Endothelial cell of umbilical vein (primary cell): ENCODE measurements around the gene SATB2. TPM values are rescaled to one million over a fixed set of nuclear protein-coding genes. Genes with fewer than 3 reads are reported as not detected.

ENCODE experiments used
- BruUV-seq: library from RNA; stranded (reverse); fragments of 400-500 nt; replicated peaks from 2 replicates; lab custom pipeline; 2021; lab: Mats Ljungman, UMichigan
- CTCF ChIA-PET: fragments of 300-600, 350-600 bp; sonication (Branson Sonifier 250); formaldehyde crosslinking; loops from one replicate; lab custom pipeline; 2021; ENCODE audit warnings: antibody characterized with exemption, inconsistent platforms; lab: Charles Lee
- POLR2A ChIA-PET: fragments of 300-600, 350-600 bp; sonication (Branson Sonifier 250); formaldehyde crosslinking; loops from one replicate; lab custom pipeline; 2021; ENCODE audit warnings: antibody characterized with exemption, inconsistent platforms; lab: Charles Lee
- DNase-seq: peaks from one replicate; pipeline ENCODE4 v3.0.0-alpha.2; 2011; ENCODE audit warnings: low read depth, low spot score
- FAIRE-seq: peaks from 2 replicates; lab custom pipeline; 2011; peaks lifted over from hg19 to GRCh38; lab: Jason Lieb, UNC
- H2AFZ ChIP-seq: 2 replicates; pipeline ENCODE4 v1.6.0; 2012; ENCODE audit warnings: low read depth, low read length, control low read depth, inconsistent platforms
- H3K27ac ChIP-seq: 2 replicates; pipeline ENCODE4 v1.5.1; 2011; ENCODE audit warnings: low read depth, mild to moderate bottlenecking, control low read depth, low read length, moderate library complexity; ENCODE audit not compliant: insufficient read depth
- H3K27me3 ChIP-seq, 2 experiments: 2 replicates each; pipeline versions ENCODE4 v1.6.0 to v1.6.1; 2011; ENCODE audit warnings: low read length in 2 of 2, mixed read lengths in 1 of 2; ENCODE audit not compliant: control insufficient read depth in 2 of 2, insufficient read depth in 2 of 2
- H3K36me3 ChIP-seq, 2 experiments: 2 replicates in 1 of 2; 3 replicates in 1 of 2; pipeline ENCODE4 v1.5.1; 2011; ENCODE audit warnings: low read length in 2 of 2, mild to moderate bottlenecking in 1 of 2, moderate library complexity in 1 of 2; ENCODE audit not compliant: control insufficient read depth in 2 of 2, insufficient read depth in 2 of 2; ENCODE audit errors: extremely low read depth in 1 of 2
- H3K4me1 ChIP-seq: 3 replicates; pipeline ENCODE4 v1.5.1; 2011; ENCODE audit warnings: mild to moderate bottlenecking, low read length; ENCODE audit not compliant: control insufficient read depth, insufficient read depth; ENCODE audit errors: extremely low read depth
- H3K4me2 ChIP-seq: 2 replicates; pipeline ENCODE4 v1.6.1; 2011; ENCODE audit warnings: low read length, control low read depth, mixed read lengths; ENCODE audit not compliant: insufficient read depth
- H3K4me3 ChIP-seq, 3 experiments: fragments of 200-600 bp in 1 of 3; sonication (generic), shearing (Covaris generic) in 1 of 3; replicated peaks in 1 of 3; 2 replicates each; pipeline ENCODE4 v1.5.1; 2011 to 2016; ENCODE audit warnings: control low read depth in 3 of 3, low read length in 3 of 3, mild to moderate bottlenecking in 2 of 3, inconsistent platforms in 1 of 3, low read depth in 1 of 3, moderate library complexity in 1 of 3; ENCODE audit not compliant: insufficient read depth in 1 of 3
- H3K79me2 ChIP-seq: 2 replicates; pipeline ENCODE4 v1.6.0; 2012; ENCODE audit warnings: low read length, inconsistent platforms; ENCODE audit not compliant: control insufficient read depth, insufficient read depth
- H3K9ac ChIP-seq: replicated peaks from 2 replicates; pipeline ENCODE3; 2011; ENCODE audit warnings: low read length, control low read depth; ENCODE audit not compliant: insufficient read depth; ENCODE audit errors: extremely low read depth
- H3K9me1 ChIP-seq: replicated peaks from 3 replicates; pipeline ENCODE4 v1.6.0; 2011; ENCODE audit warnings: mild to moderate bottlenecking, low read length; ENCODE audit not compliant: control insufficient read depth, insufficient read depth; ENCODE audit errors: extremely low read depth
- H3K9me3 ChIP-seq: replicated peaks from 2 replicates; pipeline ENCODE4 v1.5.1; 2012; ENCODE audit warnings: low read length, inconsistent platforms; ENCODE audit not compliant: control insufficient read depth, insufficient read depth
- H4K20me1 ChIP-seq: replicated peaks from 2 replicates; pipeline ENCODE3; 2011; ENCODE audit warnings: mild to moderate bottlenecking, low read length; ENCODE audit not compliant: control insufficient read depth, insufficient read depth; ENCODE audit errors: extremely low read depth
- CTCF ChIP-seq, 2 donors: IDR thresholded peaks; 1 replicate in 1 of 2; 2 replicates in 1 of 2; pipeline ENCODE4 v1.5.1; 2011; ENCODE audit warnings: low read length in 2 of 2, mild to moderate bottlenecking in 2 of 2, moderate library complexity in 2 of 2, control low read depth in 1 of 2, inconsistent platforms in 1 of 2, low read depth in 1 of 2; ENCODE audit not compliant: insufficient read depth in 1 of 2; ENCODE audit errors: extremely low read depth in 1 of 2
- EZH2 ChIP-seq: IDR thresholded peaks from 2 replicates; pipeline ENCODE4 v1.6.1; 2012; ENCODE audit warnings: borderline replicate concordance, low read depth, mild to moderate bottlenecking, moderate library complexity, low read length, inconsistent platforms; ENCODE audit not compliant: severe bottlenecking
- FOS ChIP-seq: IDR thresholded peaks from 2 replicates; pipeline ENCODE4 v1.6.1; 2011; ENCODE audit warnings: mild to moderate bottlenecking, low read length, moderate library complexity, borderline replicate concordance; ENCODE audit not compliant: insufficient read depth
- GATA2 ChIP-seq: IDR thresholded peaks from 2 replicates; pipeline ENCODE4 v1.7.0; 2011; ENCODE audit warnings: low read depth, mild to moderate bottlenecking, moderate library complexity, mixed read lengths, low read length; ENCODE audit not compliant: insufficient read length, insufficient read depth
- JUN ChIP-seq: IDR thresholded peaks from 2 replicates; pipeline ENCODE4 v1.6.1; 2011; ENCODE audit warnings: borderline replicate concordance, low read depth; ENCODE audit not compliant: insufficient read length, insufficient read depth
- MAX ChIP-seq: IDR thresholded peaks from 2 replicates; pipeline ENCODE4 v1.6.1; 2011; ENCODE audit not compliant: insufficient read depth, insufficient read length
- MYC ChIP-seq: IDR thresholded peaks from one replicate; pipeline ENCODE4 v1.6.1; 2011; ENCODE audit warnings: mild to moderate bottlenecking, low read depth, low read length
- POLR2A ChIP-seq: IDR thresholded peaks from 2 replicates; pipeline ENCODE4 v1.6.1; 2012; ENCODE audit warnings: low read depth, mild to moderate bottlenecking, control low read depth, low read length
- POLR2AphosphoS5 ChIP-seq: IDR thresholded peaks from 2 replicates; pipeline ENCODE4 v1.6.1; 2012; ENCODE audit warnings: low read depth, mild to moderate bottlenecking, control low read depth, low read length, moderate library complexity; ENCODE audit not compliant: insufficient read depth
- dilution Hi-C: fragments of 300-500 bp; cut with MboI; formaldehyde crosslinking; loops from one replicate; pipeline ENCODE4 v1.15.0; 2019; ENCODE audit warnings: low sequenced_read_pairs; ENCODE audit not compliant: extremely low pct_ligation_motif_present
- intact Hi-C: fragments of 100-400 bp; cut with micrococcal nuclease; formaldehyde crosslinking; loops from one replicate; pipeline ENCODE4 v1.10.0; 2022
- polyA plus RNA-seq, 4 experiments: library from polyadenylated mRNA; depleted of rRNA in 3 of 4; stranded (reverse) in 3 of 4; unstranded in 1 of 4; fragments of >200 nt; gene quantifications; 2 replicates each; pipeline versions ENCODE4 v1.2.1 to v1.2.3, GENCODE V29; 2011 to 2012; ENCODE audit warnings: missing spikeins in 1 of 4
- total RNA-seq: library from RNA; stranded (reverse); gene quantifications from 2 replicates; pipeline ENCODE4 v1.2.3, GENCODE V29; 2021

The SATB2 gene
- total and polyA plus RNA-seq, 2 donors (not counting 3 experiments of a cell fraction or from before 2014, with no cell fraction given), result 0.47 to 1.1 TPM

- H3K36me3 ChIP-seq, result no peaks in the 10 kb centered on the region
- CTCF ChIA-PET, result interaction anchor here (0.7 kb wide), 1 partner anchor 61 kb away, joined by 3 read pairs; no protein-coding TSS in a partner anchor
- no peak overlapping the region for H3K4me3 ChIP-seq
- POLR2A ChIA-PET, result no interaction called here
- peaks cover 0 to 2% of the 10 kb centered on the region in 2 experiments for H3K27me3 ChIP-seq
- dilution Hi-C loops, result no loop called here
- peaks cover 8% of the 10 kb centered on the region for H3K4me1 ChIP-seq
- no peaks in the 10 kb centered on the region for H3K79me2 ChIP-seq
- BruUV-seq, result no TSS peak
- FAIRE-seq, result no peak
- DNase-seq, result no peak
- no peak overlapping the region for H2AFZ ChIP-seq
- no peak overlapping the region for H3K9ac ChIP-seq
- no peak for TF ChIP-seq FOS
- no peak for TF ChIP-seq EZH2
- TF ChIP-seq POLR2AphosphoS5, result no peak
- TF ChIP-seq GATA2, result no peak
- TF ChIP-seq POLR2A, result no peak
- TF ChIP-seq JUN, result no peak
- no peak for TF ChIP-seq MAX
- no peak for TF ChIP-seq MYC
- no peaks in the 10 kb centered on the region for H4K20me1 ChIP-seq
- intact Hi-C loops, result no loop called here
- H3K9me3 ChIP-seq, result no peaks in the 10 kb centered on the region
- no peaks in the 10 kb centered on the region for H3K9me1 ChIP-seq
- no peak overlapping the region for H3K27ac ChIP-seq
- no peak overlapping the region for H3K4me2 ChIP-seq
These were observed 29.4 kb downstream of the SATB2 start for GRCh38 chr2:199428291-199428690.

- dilution Hi-C loops, result no loop called here
- Histone ChIP-seq H3K4me3 (no peak overlapping the region), H2AFZ (no peak overlapping the region), H3K9ac (no peak overlapping the region), H3K4me1 (no peaks in the 10 kb centered on the region), H3K9me1 (no peaks in the 10 kb centered on the region), H3K79me2 (no peaks in the 10 kb centered on the region), H3K9me3 (no peaks in the 10 kb centered on the region), H4K20me1 (no peaks in the 10 kb centered on the region), H3K36me3 (no peaks in the 10 kb centered on the region), H3K4me2 (no peak overlapping the region), H3K27me3 (peaks cover 0 to 2% of the 10 kb centered on the region in 2 experiments), H3K27ac (no peak overlapping the region)
- no TSS peak for BruUV-seq
- no peak for TF ChIP-seq GATA2
- no peak for TF ChIP-seq FOS
- no peak for TF ChIP-seq JUN
- no peak for TF ChIP-seq MYC
- TF ChIP-seq POLR2AphosphoS5, result no peak
- TF ChIP-seq EZH2, result no peak
- TF ChIP-seq CTCF (IDR thresholded peaks at IDR 0.05; ENCODE audit: extremely low read depth in 1 of 2, insufficient read depth in 1 of 2, low read depth in 1 of 2, low read length in 2 of 2), result no peak
- no peak for TF ChIP-seq POLR2A
- TF ChIP-seq MAX, result no peak
- DNase-seq, result no peak
- no peak for FAIRE-seq
- ChIA-PET CTCF (no interaction called here), POLR2A (no interaction called here)
- intact Hi-C loops, result no loop called here
These were observed 33.6 kb downstream of the SATB2 start for GRCh38 chr2:199424160-199424559.
